Measurements from ENCODE around the gene LHFPL3.

LHFPL3 gene

DNA sequence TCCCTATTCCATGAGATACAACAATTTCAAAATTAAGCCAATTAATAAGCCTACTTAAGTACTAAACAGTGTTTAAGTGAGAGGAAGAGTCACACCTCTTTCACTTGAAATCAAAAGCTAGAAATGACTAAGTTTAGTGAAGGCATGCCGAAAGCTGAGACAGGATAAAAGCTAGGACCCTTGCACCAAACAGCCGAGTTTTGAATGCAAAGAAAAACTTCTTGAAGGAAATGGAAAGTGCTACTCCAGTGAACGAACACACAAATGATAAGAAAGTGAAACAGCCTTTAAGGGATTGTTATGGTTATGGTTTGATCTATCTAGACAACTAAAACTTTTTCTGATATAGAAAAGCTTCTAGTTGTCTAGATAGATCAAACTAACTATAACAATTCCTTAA lies 550.2 kb downstream of the LHFPL3 start:
- Histone ChIP-seq H3K4me1 (ENCODE audit: control insufficient read depth, insufficient read depth, low read length) (peaks cover 7% of the 10 kb centered on the region), H3K9me3 (ENCODE audit: control insufficient read depth, low read length) (peaks cover 6% of the 10 kb centered on the region)
- DNase-seq (ENCODE audit: low read depth): no peak

DNA sequence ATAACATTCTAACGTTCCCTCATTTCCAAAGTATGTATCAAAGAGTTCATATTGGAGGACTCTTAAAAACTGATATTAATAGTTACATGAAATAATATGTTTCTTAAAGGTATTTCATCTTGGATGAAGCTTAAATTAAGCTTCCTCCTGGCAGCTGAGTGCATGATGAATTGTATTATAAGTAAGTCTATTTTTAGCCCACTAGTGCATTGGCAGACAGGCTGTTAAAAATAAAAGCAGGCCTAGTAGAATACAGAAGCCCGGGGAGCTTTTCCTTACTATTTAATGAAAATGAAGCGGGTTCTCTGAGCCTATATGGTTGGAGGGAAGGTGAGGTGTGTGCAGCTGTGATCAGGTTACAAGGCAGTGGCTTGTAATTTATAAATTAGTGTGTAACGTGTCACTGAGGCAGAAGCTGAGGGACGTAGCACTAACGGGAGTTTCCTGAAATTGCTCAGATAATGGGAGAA lies 554.9 kb downstream of the LHFPL3 start:
- Histone ChIP-seq H3K27me3 (replicated peaks; ENCODE audit: control insufficient read depth, insufficient read depth, low read length) (peaks cover 3% of the 10 kb centered on the region), H3K4me1 (ENCODE audit: control insufficient read depth, insufficient read depth, low read length) (peaks cover 20% of the 10 kb centered on the region), H3K36me3 (ENCODE audit: control insufficient read depth, insufficient read depth, low read length, severe bottlenecking) (no peaks in the 10 kb centered on the region), H3K4me3 (ENCODE audit: low read length) (no peak overlapping the region), H3K9me3 (ENCODE audit: control insufficient read depth, low read length) (peaks cover 6% of the 10 kb centered on the region), H3K9ac (ENCODE audit: low read length) (peak overlapping the region; percentile 13)
- DNase-seq (ENCODE audit: low read depth): peak; percentile 2

More for the DNA sequence above, 550.2 kb downstream of the LHFPL3 start:
- no peaks in the 10 kb centered on the region for H3K27me3 ChIP-seq (replicated peaks; ENCODE audit: control insufficient read depth, insufficient read depth, low read length)
- H3K36me3 ChIP-seq (ENCODE audit: control insufficient read depth, insufficient read depth, low read length, severe bottlenecking): no peaks in the 10 kb centered on the region
- H3K4me3 ChIP-seq (ENCODE audit: low read length): no peak overlapping the region
- no peak overlapping the region for H3K9ac ChIP-seq (ENCODE audit: low read length)

DNA sequence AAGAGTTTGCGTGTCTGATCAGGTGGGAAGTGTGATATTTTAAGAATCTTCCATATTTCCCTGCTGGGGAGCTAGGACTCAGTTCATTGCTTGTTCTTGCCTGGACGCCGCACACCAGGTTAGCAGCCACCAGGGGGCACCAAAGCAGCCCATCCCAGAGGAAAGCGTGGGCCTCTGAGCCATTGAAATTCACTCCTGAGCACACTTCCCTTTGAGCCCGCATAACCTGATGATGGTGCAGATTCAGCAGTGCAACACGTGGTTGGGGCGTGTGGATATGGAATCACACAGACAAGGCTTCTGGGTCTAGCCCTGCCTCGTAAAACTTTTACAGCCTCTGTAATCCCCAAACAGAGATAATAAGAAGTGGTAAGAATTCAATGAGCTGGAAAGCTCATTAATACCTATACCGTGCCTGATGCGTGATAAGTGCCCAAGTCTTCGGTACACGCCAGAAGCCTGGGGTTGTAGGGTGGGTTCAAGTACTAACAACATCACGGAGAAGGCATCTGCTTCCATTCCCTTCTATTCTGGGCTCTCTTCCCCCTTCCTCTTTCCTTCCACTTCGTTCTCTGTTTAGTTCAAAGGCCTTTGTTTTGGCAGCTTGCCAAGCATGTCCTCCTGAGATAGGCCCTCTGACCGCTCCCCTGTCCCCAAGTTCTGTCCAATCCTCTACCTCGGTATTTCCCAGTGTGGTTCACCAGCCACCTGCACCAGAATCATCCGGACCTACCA lies 555.5 kb downstream of the LHFPL3 start:
- DNase-seq (ENCODE audit: low read depth): peak; percentile 90
- Histone ChIP-seq H3K4me3 (ENCODE audit: low read length) (no peak overlapping the region), H3K4me1 (ENCODE audit: control insufficient read depth, insufficient read depth, low read length) (peaks cover 20% of the 10 kb centered on the region), H3K9ac (ENCODE audit: low read length) (peak overlapping the region; percentile 13), H3K27me3 (replicated peaks; ENCODE audit: control insufficient read depth, insufficient read depth, low read length) (peaks cover 9% of the 10 kb centered on the region), H3K36me3 (ENCODE audit: control insufficient read depth, insufficient read depth, low read length, severe bottlenecking) (no peaks in the 10 kb centered on the region), H3K9me3 (ENCODE audit: control insufficient read depth, low read length) (peaks cover 6% of the 10 kb centered on the region)

DNA sequence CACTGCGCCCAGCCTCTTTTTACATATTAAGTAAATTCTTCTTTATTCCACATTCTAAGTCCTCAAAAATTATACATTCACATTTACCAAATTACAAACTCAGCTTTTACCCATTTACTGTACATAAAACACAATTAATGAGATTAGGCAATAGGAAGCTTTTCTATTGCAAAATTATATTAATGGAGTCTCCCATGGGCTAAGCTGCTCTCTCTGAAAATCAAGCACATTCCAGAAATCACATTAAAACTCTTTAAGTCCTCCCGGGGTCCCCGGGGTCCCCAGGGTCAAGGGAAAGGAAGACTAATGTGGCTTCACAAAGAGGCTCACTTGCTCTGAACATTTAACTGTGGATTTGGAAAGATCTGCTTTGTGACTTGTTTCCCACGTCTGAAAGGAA lies 558.2 kb downstream of the LHFPL3 start:
- Histone ChIP-seq H3K9me3 (ENCODE audit: control insufficient read depth, low read length) (no peaks in the 10 kb centered on the region), H3K9ac (ENCODE audit: low read length) (no peak overlapping the region)

DNA sequence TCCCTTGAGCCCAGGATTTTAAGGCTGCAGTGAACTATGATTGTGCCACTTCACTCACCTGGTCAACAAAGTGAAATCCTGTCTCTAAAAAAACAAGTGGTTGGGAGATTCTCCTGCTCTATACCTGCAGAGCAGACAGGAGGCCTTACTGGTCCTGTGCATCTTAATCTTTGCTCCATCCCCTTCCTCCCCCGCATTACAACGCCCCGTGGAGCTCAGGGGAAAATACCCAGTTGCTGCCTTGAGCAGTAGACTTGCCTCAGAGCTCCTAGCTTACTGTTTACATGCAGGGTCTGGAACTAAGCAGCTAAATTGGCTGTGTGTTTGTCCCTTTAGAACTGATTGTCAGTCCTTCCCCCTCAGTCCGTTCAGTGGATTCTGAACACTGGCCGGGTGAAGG lies 561.8 kb downstream of the LHFPL3 start:
- no peak overlapping the region for H3K4me3 ChIP-seq (ENCODE audit: low read length)

More for the DNA sequence above, 558.2 kb downstream of the LHFPL3 start:
- no peak for DNase-seq (ENCODE audit: low read depth)
- Histone ChIP-seq H3K4me1 (ENCODE audit: control insufficient read depth, insufficient read depth, low read length) (peaks cover 20% of the 10 kb centered on the region), H3K4me3 (ENCODE audit: low read length) (no peak overlapping the region), H3K27me3 (replicated peaks; ENCODE audit: control insufficient read depth, insufficient read depth, low read length) (peaks cover 19% of the 10 kb centered on the region), H3K36me3 (ENCODE audit: control insufficient read depth, insufficient read depth, low read length, severe bottlenecking) (no peaks in the 10 kb centered on the region)

DNA sequence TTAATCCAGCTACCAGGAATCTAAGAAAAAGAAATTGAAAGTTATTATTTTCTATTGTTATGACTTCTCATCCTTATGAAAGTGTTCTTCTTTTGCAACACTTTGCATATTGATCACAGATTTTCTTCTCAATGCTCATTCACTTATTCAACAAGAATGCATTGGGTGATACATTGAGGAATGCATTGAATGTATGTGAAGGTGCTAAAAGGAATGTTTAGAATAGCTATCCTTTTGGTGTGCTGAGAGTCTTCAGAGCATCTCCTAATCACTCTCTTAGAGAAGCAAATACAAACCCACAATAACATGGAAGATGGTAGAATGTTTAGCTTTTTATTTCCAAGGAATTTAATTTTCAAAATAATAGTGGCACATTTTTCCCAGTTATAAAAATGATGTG lies 563.5 kb downstream of the LHFPL3 start:
- H3K4me3 ChIP-seq (ENCODE audit: low read length): no peak overlapping the region
- no peak for DNase-seq (ENCODE audit: low read depth)
- H3K36me3 ChIP-seq (ENCODE audit: control insufficient read depth, insufficient read depth, low read length, severe bottlenecking): no peaks in the 10 kb centered on the region
- peaks cover 6% of the 10 kb centered on the region for H3K4me1 ChIP-seq (ENCODE audit: control insufficient read depth, insufficient read depth, low read length)
- H3K9ac ChIP-seq (ENCODE audit: low read length): no peak overlapping the region
- no peaks in the 10 kb centered on the region for H3K9me3 ChIP-seq (ENCODE audit: control insufficient read depth, low read length)
- peaks cover 41% of the 10 kb centered on the region for H3K27me3 ChIP-seq (replicated peaks; ENCODE audit: control insufficient read depth, insufficient read depth, low read length)

More for the DNA sequence above, 561.8 kb downstream of the LHFPL3 start:
- no peak overlapping the region for H3K9ac ChIP-seq (ENCODE audit: low read length)
- H3K27me3 ChIP-seq (replicated peaks; ENCODE audit: control insufficient read depth, insufficient read depth, low read length): peaks cover 36% of the 10 kb centered on the region
- DNase-seq (ENCODE audit: low read depth): no peak
- no peaks in the 10 kb centered on the region for H3K9me3 ChIP-seq (ENCODE audit: control insufficient read depth, low read length)
- H3K36me3 ChIP-seq (ENCODE audit: control insufficient read depth, insufficient read depth, low read length, severe bottlenecking): no peaks in the 10 kb centered on the region
- peaks cover 11% of the 10 kb centered on the region for H3K4me1 ChIP-seq (ENCODE audit: control insufficient read depth, insufficient read depth, low read length)

DNA sequence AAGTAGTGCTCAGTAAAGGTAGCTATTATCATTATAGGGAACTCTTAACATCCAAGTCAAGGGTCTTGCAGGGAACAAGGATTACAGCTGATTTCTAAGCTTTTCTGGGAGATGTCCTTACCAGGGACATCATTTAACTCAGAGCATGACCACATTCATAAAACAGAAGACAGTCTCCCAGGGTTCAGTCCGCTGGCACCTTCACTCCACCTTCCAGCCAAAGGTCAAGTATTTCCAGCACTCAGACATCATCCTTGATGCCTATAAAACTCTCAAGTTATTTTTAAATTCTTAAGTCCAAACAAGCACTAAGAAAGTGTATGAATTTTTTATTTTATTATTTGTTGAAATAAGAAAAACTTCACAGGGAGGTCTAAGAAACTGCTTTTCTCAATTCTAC lies 565.9 kb downstream of the LHFPL3 start:
- DNase-seq (ENCODE audit: low read depth): no peak
- peaks cover 37% of the 10 kb centered on the region for H3K27me3 ChIP-seq (replicated peaks; ENCODE audit: control insufficient read depth, insufficient read depth, low read length)
- H3K4me1 ChIP-seq (ENCODE audit: control insufficient read depth, insufficient read depth, low read length): peaks cover 6% of the 10 kb centered on the region
- H3K9ac ChIP-seq (ENCODE audit: low read length): no peak overlapping the region
- H3K36me3 ChIP-seq (ENCODE audit: control insufficient read depth, insufficient read depth, low read length, severe bottlenecking): no peaks in the 10 kb centered on the region
- H3K4me3 ChIP-seq (ENCODE audit: low read length): no peak overlapping the region
- H3K9me3 ChIP-seq (ENCODE audit: control insufficient read depth, low read length): no peaks in the 10 kb centered on the region

DNA sequence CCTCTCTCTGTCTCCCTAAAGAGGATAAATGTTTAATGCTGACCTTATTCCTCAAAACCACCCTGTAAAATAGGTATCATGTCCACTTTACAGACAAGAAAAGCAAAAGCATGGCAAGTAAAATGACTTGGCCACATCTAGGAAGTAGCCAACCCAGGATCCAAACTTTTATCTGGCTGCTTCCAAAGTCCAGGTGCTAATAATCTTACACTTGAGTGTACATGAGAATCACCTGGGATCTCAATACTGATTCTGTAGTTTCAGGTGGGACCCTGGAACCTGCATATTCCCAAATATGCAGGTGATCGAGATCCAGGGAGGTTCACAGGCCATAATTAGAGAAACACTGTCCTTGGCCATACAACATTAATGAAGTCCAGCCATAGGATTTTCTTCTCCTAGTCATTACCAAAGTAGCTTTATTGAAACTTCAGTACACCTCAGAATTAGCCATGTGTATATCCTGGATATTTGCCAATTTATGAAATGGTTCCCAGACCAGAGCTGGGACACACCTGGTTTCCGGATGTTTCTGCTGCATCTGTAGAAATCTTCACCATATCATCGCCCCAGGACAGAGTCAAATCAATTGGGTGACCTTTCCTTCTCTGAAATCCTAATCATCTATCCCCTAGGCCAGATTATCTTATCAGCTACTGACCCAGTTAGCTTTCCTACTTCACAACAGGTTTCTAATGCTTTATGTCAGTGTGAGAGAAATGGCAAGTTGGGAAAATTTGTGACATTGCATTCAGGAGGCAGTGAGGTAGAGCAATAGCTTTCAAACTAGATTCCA lies 566.5 kb downstream of the LHFPL3 start:
- H3K36me3 ChIP-seq (ENCODE audit: control insufficient read depth, insufficient read depth, low read length, severe bottlenecking): no peaks in the 10 kb centered on the region
- H3K27me3 ChIP-seq (replicated peaks; ENCODE audit: control insufficient read depth, insufficient read depth, low read length): peaks cover 38% of the 10 kb centered on the region
- no peak for DNase-seq (ENCODE audit: low read depth)
- no peak overlapping the region for H3K4me3 ChIP-seq (ENCODE audit: low read length)
- no peaks in the 10 kb centered on the region for H3K9me3 ChIP-seq (ENCODE audit: control insufficient read depth, low read length)
- peaks cover 6% of the 10 kb centered on the region for H3K4me1 ChIP-seq (ENCODE audit: control insufficient read depth, insufficient read depth, low read length)
- H3K9ac ChIP-seq (ENCODE audit: low read length): no peak overlapping the region

DNA sequence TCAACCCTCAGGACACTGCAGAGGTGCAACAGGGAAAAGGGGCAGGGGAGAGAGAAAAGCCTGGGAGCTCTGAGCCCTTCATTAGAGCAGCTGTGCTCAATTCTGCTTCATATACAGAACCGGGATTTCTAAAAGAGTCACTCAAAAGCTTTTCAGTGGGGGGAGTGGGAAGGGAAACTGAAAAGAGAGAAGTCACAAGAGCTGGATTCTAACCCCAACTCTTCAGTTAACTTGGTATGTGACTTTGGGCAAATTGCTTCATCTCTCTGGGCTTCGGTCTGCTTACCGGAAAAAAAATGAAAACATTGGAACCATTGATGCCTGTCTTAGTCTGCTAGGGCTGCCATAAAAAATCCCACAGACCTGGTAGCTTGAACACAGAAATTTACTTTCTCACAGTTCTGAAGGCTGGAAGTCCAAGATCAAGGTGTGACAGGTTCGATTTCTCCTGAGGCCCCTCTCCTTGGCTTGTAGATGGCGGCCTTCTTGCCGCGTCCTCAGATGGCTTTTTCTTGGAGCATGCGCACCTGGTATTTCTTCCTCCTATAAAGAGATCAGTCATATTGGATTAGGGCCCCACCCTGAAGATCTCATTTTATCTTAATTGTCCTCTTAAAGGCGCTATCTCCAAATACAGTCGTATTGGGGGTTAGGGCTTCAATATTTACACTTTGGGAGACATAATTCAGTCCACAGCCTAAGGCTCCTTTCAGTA lies 567.3 kb downstream of the LHFPL3 start:
- no peaks in the 10 kb centered on the region for H3K36me3 ChIP-seq (ENCODE audit: control insufficient read depth, insufficient read depth, low read length, severe bottlenecking)
- H3K9ac ChIP-seq (ENCODE audit: low read length): no peak overlapping the region
- H3K9me3 ChIP-seq (ENCODE audit: control insufficient read depth, low read length): no peaks in the 10 kb centered on the region
- peaks cover 33% of the 10 kb centered on the region for H3K27me3 ChIP-seq (replicated peaks; ENCODE audit: control insufficient read depth, insufficient read depth, low read length)
- H3K4me3 ChIP-seq (ENCODE audit: low read length): no peak overlapping the region
- peaks cover 9% of the 10 kb centered on the region for H3K4me1 ChIP-seq (ENCODE audit: control insufficient read depth, insufficient read depth, low read length)
- DNase-seq (ENCODE audit: low read depth): no peak

DNA sequence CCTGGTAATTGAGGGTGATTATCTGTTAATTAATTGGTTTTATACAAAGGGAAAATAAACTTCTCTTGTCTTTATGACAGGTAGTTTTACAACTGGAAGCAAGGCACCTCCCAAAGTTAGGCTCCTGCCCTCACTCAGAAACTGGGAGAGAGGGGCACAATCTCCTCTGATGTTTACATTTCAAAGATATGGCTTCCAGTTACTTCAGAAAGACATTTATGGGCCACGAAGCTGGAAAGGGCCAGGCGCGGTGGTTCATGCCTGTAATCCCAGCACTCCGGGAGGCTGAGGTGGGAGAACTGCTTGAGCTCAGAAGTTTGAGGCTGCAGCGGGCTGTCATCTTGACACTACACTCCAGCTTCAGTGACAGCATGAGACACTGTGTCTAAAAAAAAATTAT lies 570.0 kb downstream of the LHFPL3 start:
- no peak for DNase-seq (ENCODE audit: low read depth)
- no peak overlapping the region for H3K9ac ChIP-seq (ENCODE audit: low read length)
- H3K4me3 ChIP-seq (ENCODE audit: low read length): no peak overlapping the region
- H3K4me1 ChIP-seq (ENCODE audit: control insufficient read depth, insufficient read depth, low read length): peaks cover 14% of the 10 kb centered on the region
- no peaks in the 10 kb centered on the region for H3K36me3 ChIP-seq (ENCODE audit: control insufficient read depth, insufficient read depth, low read length, severe bottlenecking)
- no peaks in the 10 kb centered on the region for H3K9me3 ChIP-seq (ENCODE audit: control insufficient read depth, low read length)
- peaks cover 33% of the 10 kb centered on the region for H3K27me3 ChIP-seq (replicated peaks; ENCODE audit: control insufficient read depth, insufficient read depth, low read length)
